Activated CD4-positive, alpha-beta T cell treated with anti-CD3 and anti-CD28 coated beads for 1 hour (primary cell): ENCODE measurements around the gene GCLM.
"Not testable (repeated sequence)": the region's sequence is repeated elsewhere in the genome, so short reads cannot be mapped to it uniquely, and the experiment has no call there.

Source experiments
- DNase-seq: peaks from one replicate; pipeline ENCODE4 v3.0.0-alpha.2; 2020

GCLM gene

GRCh38 chr1:93882269-93882668 lies 27.0 kb downstream of the GCLM start:
- DNase-seq: no peak

- DNase-seq: no peak
These were observed 28.5 kb downstream of the GCLM start for GRCh38 chr1:93880731-93881130.

GRCh38 chr1:93878889-93879586 lies 30.2 kb downstream of the GCLM start, which contains the start of gene DNTTIP2:
Gene DNTTIP2, minus strand, starts transcription at chr1:93879206. Its CDS starts 58 bp downstream, at chr1:93879148.
- peak; percentile 81 for DNase-seq

- peak; percentile 60 for DNase-seq
These were observed 30.7 kb downstream of the GCLM start for GRCh38 chr1:93878501-93878888.

- DNase-seq: no peak
These were observed 31.7 kb downstream of the GCLM start for GRCh38 chr1:93877529-93877928.

- DNase-seq: no peak
These were observed 33.0 kb downstream of the GCLM start for GRCh38 chr1:93876244-93876643.

- DNase-seq: no peak
These were observed 35.1 kb downstream of the GCLM start for GRCh38 chr1:93874025-93874651.

GRCh38 chr1:93871366-93871765 lies 37.9 kb downstream of the GCLM start:
- no peak for DNase-seq

GRCh38 chr1:93869653-93870052 lies 39.6 kb downstream of the GCLM start:
- DNase-seq: no peak

GRCh38 chr1:93868492-93868891 lies 40.7 kb downstream of the GCLM start:
- not testable (repeated sequence) for DNase-seq

GRCh38 chr1:93865253-93865652 lies 44.0 kb downstream of the GCLM start:
- no peak for DNase-seq

GRCh38 chr1:93864175-93864574 lies 45.1 kb downstream of the GCLM start:
- DNase-seq: no peak

GRCh38 chr1:93857653-93858052 lies 51.6 kb downstream of the GCLM start:
- DNase-seq: not testable (repeated sequence)

- not testable (repeated sequence) for DNase-seq
These were observed 53.2 kb downstream of the GCLM start for GRCh38 chr1:93855983-93856382.

- no peak for DNase-seq
These were observed 55.3 kb downstream of the GCLM start for GRCh38 chr1:93853940-93854339.

GRCh38 chr1:93851878-93852277 lies 57.4 kb downstream of the GCLM start:
- no peak for DNase-seq

- DNase-seq: no peak
These were observed 57.9 kb downstream of the GCLM start for GRCh38 chr1:93851327-93851712.

- peak; percentile 22 for DNase-seq
These were observed 58.4 kb downstream of the GCLM start for GRCh38 chr1:93850687-93851326.

- DNase-seq: no peak
These were observed 60.8 kb downstream of the GCLM start for GRCh38 chr1:93848350-93848883.

GRCh38 chr1:93847811-93848288 lies 61.4 kb downstream of the GCLM start:
- peak; percentile 67 for DNase-seq

GRCh38 chr1:93846992-93847810 lies 62.0 kb downstream of the GCLM start:
- DNase-seq: peak; percentile 85

GRCh38 chr1:93846206-93846991 lies 62.8 kb downstream of the GCLM start:
- peak; percentile 83 for DNase-seq
